Chondrocyte (in vitro differentiated cells): ENCODE results near the gene CALHM2. TPM values are rescaled to one million over a fixed set of nuclear protein-coding genes. Genes with fewer than 3 reads are reported as not detected.

Experiments
- DNase-seq: peaks from one replicate; pipeline ENCODE4 v3.0.0; 2021; ENCODE audit warnings: mixed read lengths, low spot score
- H3K27ac Mint-ChIP-seq: one replicate; pipeline ENCODE4 v1.8.0; 2021; ENCODE audit warnings: mild to moderate bottlenecking, moderate library complexity, mixed read lengths; ENCODE audit not compliant: unreplicated experiment
- H3K27me3 Mint-ChIP-seq: 2 replicates; pipeline ENCODE4 v1.8.0; 2021; ENCODE audit warnings: low read depth, mixed read lengths
- H3K36me3 Mint-ChIP-seq: 2 replicates; pipeline ENCODE4 v1.8.0; 2021; ENCODE audit warnings: low read depth, mixed read lengths
- H3K4me1 Mint-ChIP-seq: 2 replicates; pipeline ENCODE4 v1.8.0; 2021; ENCODE audit warnings: low read depth, mild to moderate bottlenecking, mixed read lengths
- H3K4me3 Mint-ChIP-seq: one replicate; pipeline ENCODE4 v1.8.0; 2021; ENCODE audit warnings: mild to moderate bottlenecking, moderate library complexity, mixed read lengths; ENCODE audit not compliant: unreplicated experiment
- H3K9me3 Mint-ChIP-seq: 2 replicates; pipeline ENCODE4 v1.8.0; 2021; ENCODE audit warnings: low read depth, mixed read lengths
- CTCF ChIP-seq: fragments of 200-600 bp; sonication (generic); IDR thresholded peaks from 2 replicates; pipeline ENCODE4 v1.5.0; 2021; ENCODE audit warnings: antibody characterized with exemption, mild to moderate bottlenecking, moderate library complexity
- total RNA-seq: library from RNA; stranded (reverse); gene quantifications from 3 replicates; pipeline ENCODE4 v1.2.1, GENCODE V29; 2021

The CALHM2 gene
- total RNA-seq, 1 donor from 2014 or later: 9.9 TPM

DNA sequence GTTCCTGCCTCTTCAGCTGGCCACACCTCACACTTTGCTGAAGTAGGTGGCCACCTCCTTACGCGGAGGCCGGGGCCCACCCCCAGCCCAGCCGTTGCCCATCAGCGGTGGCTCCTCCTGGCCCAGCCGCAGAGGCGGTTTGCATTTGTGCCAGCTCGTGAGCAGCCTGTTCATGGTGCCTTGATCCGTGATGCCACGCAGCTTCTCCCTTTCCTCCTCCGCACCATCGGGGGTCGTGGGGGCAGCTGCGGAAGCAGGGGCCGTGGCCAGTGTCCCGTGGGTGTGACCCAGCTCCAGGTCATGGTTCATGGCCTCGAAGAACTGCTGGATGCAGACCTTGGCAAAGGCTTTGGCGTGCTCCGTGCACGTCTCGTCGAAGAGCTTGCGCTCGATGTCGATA lies 3.1 kb upstream of the CALHM2 start:
- H3K4me1 Mint-ChIP-seq: peaks cover 12% of the 10 kb centered on the region
- no peak overlapping the region for H3K27ac Mint-ChIP-seq
- H3K9me3 Mint-ChIP-seq: no peaks in the 10 kb centered on the region
- no peak for TF ChIP-seq CTCF
- H3K36me3 Mint-ChIP-seq: no peaks in the 10 kb centered on the region
- peaks cover 4% of the 10 kb centered on the region for H3K27me3 Mint-ChIP-seq
- no peak overlapping the region for H3K4me3 Mint-ChIP-seq
- DNase-seq: no peak

GRCh38 chr10:103454026-103454425 lies 1.9 kb upstream of the CALHM2 start:
- Mint-ChIP-seq H3K4me3 (no peak overlapping the region), H3K27me3 (no peaks in the 10 kb centered on the region), H3K27ac (no peak overlapping the region), H3K36me3 (peaks cover 8% of the 10 kb centered on the region), H3K9me3 (no peaks in the 10 kb centered on the region), H3K4me1 (peaks cover 24% of the 10 kb centered on the region)
- no peak for TF ChIP-seq CTCF
- no peak for DNase-seq

GRCh38 chr10:103452506-103453230 lies 498 bp upstream of the CALHM2 start:
- no peak for TF ChIP-seq CTCF
- no peak overlapping the region for H3K27ac Mint-ChIP-seq
- DNase-seq: no peak
- H3K9me3 Mint-ChIP-seq: no peaks in the 10 kb centered on the region
- peaks cover 10% of the 10 kb centered on the region for H3K36me3 Mint-ChIP-seq
- peak overlapping the region; percentile 75 for H3K4me3 Mint-ChIP-seq
- H3K4me1 Mint-ChIP-seq: peaks cover 34% of the 10 kb centered on the region
- no peaks in the 10 kb centered on the region for H3K27me3 Mint-ChIP-seq

DNA sequence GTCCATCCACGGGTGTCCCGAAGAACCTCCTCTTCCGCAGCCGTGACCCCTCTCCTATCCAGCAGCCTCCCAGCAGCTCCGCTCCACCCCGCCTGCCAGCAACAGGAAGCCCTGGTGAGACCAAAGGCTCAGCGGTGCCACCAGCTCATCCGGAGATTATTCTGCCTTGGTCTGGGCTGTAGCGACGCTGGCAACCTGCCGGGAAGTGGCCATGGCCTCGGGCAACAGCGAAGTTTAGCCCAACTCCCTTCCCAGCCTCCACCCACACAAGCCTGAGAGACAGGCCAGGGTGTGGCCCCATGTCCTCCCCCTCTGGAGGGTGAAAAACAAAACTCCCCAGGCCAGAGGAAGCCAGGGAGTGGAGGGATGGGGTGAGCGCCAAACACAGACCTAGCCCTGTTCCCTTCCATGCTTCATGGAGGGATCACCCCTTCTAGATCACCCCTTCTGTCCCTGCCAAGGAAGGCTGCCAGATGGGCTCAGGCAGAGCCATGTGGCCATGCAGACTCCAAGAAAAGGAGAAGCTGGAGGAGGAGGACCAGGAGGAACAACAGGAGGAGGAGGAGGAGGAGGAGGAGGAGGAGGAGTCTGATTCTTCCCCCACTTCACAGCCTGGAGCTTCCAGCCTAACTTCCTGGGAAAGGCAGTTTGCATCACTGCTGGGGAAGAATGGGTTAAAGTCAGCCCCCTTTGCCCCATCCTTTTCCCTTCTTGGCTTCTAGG lies 918 bp downstream of the CALHM2 start:
- H3K9me3 Mint-ChIP-seq: no peaks in the 10 kb centered on the region
- H3K36me3 Mint-ChIP-seq: peaks cover 12% of the 10 kb centered on the region
- H3K4me3 Mint-ChIP-seq: peak overlapping the region; percentile 75
- DNase-seq: no peak
- no peaks in the 10 kb centered on the region for H3K27me3 Mint-ChIP-seq
- H3K27ac Mint-ChIP-seq: peak overlapping the region; percentile 83
- no peak for TF ChIP-seq CTCF
- H3K4me1 Mint-ChIP-seq: peaks cover 39% of the 10 kb centered on the region

GRCh38 chr10:103450201-103450695 lies 1.9 kb downstream of the CALHM2 start:
- Mint-ChIP-seq H3K4me3 (peak overlapping the region; percentile 75), H3K27ac (peak overlapping the region; percentile 83), H3K27me3 (no peaks in the 10 kb centered on the region), H3K9me3 (no peaks in the 10 kb centered on the region), H3K4me1 (peaks cover 49% of the 10 kb centered on the region), H3K36me3 (peaks cover 19% of the 10 kb centered on the region)
- TF ChIP-seq CTCF: no peak
- DNase-seq: no peak
